Measurements from ENCODE around the gene NXPH3.
"Not testable (repeated sequence)": the region's sequence is repeated elsewhere in the genome, so short reads cannot be mapped to it uniquely, and the experiment has no call there.

The NXPH3 gene

DNA sequence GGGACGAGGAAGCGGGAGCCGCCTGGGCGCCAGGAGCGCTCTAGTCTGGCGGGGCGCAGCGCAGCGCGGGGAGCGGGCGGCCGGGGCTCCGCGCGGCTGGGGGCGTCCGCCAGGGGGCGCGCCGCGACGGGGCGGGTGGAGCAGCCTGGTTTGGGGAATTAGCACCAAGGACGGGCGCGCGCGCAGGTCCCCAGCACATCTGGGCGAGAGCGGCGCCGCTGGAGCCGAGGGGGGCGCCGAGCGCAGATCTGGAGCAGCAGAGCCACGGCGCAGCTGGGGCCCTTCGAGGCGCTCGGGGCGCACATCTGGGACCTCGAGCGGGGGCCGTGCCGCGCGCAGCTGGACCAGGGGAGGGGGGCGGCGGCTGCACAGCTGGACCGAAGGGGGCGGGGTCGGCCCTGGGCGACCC is at the start of gene NXPH3:
NXPH3 (plus strand) TSS at position 193 of the 409 bp plus-strand sequence. CDS start 349 bp downstream, outside the sequence.
- DNase-seq (ENCODE audit: low spot score) (no peak), FAIRE-seq (no peak)

DNA sequence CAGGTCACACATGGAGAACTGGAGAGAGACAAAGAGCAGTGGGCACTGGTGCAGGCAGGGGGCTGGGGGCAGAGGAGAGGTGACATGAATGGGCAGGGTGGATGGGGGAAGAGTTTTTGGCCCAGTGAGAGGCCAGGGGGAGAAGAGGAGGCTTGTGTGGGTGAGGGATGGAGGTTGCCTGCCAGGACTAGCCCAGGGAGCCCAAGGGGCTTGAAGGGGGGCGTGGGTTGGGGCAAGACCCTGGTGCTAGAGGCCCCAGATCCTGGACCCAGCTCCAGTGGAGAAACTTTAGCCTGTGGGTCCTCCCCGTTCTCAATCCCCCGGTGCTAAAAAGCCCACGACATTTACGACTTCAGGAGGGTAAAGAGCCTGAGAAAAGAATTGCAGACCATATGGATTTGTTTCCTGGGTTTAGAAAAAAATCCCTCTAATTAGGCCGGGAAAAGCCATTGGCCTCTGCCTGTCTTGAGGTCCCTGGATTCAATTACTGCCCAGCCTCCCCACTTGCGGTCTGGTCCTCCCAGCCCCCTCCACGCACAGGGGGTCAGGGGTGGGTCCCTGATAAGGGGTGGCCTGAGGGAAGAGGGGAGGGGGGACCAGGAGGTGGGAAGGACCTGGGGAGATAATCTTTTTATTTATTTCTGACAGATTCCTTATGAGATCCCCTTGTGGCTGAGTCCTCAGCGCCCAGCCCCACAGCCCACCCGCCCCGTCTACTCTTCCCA is 47.6 kb upstream of the NXPH3 start:
- FAIRE-seq, result no peak
- DNase-seq (ENCODE audit: low spot score), result no peak

- no peak for DNase-seq (ENCODE audit: low spot score)
- FAIRE-seq, result no peak
These were observed 46.7 kb upstream of the NXPH3 start for GRCh38 chr17:49528966-49529365.

GRCh38 chr17:49530118-49530517 is 45.6 kb upstream of the NXPH3 start:
- FAIRE-seq (no peak), DNase-seq (ENCODE audit: low spot score) (no peak)

- no peak for FAIRE-seq
These were observed 31.8 kb upstream of the NXPH3 start for GRCh38 chr17:49543860-49544259.

DNA sequence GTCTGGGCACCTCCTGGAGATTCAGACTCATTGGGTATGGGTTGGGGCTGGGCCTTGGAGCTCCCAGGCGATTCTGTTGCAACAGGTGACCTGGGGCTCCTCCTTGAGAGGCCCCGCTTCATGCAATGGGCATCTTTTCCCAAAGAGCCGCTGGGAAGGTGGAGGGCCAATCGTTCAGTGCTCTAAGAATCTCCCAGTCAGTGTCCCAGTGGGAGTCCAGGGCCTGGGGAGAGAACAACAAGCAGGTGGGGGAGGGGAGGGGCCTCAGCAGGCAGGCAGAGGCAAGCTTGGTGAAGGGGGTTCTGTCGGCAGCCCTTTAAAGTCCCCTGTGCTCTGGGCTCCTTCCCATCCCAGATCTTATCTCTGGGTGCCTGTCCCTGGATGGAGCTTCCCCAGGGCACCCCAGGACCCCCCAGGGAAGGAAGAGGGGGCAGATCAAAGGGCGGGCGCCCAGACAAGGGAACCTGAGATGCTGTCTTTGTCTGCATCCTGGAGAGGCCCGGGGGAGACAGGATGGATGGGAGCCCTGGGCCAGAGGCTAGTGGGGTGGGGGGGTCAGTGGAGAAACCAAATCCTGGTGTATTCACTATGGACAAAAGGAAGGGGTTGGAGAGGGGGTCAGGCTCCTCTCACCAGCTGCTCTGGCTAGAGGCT is 30.5 kb upstream of the NXPH3 start:
- DNase-seq (ENCODE audit: low spot score), result no peak
- no peak for FAIRE-seq

More at GRCh38 chr17:49543860-49544259, 31.8 kb upstream of the NXPH3 start:
- no peak for DNase-seq (ENCODE audit: low spot score)

- DNase-seq (ENCODE audit: low spot score), result no peak
- FAIRE-seq, result no peak
These were observed 29.7 kb upstream of the NXPH3 start for GRCh38 chr17:49545806-49546545.

- DNase-seq (ENCODE audit: low spot score) (no peak), FAIRE-seq (no peak)
These were observed 28.8 kb upstream of the NXPH3 start for GRCh38 chr17:49546546-49547535.

- DNase-seq (ENCODE audit: low spot score), result no peak
- no peak for FAIRE-seq
These were observed 28.1 kb upstream of the NXPH3 start for GRCh38 chr17:49547566-49547965.

DNA sequence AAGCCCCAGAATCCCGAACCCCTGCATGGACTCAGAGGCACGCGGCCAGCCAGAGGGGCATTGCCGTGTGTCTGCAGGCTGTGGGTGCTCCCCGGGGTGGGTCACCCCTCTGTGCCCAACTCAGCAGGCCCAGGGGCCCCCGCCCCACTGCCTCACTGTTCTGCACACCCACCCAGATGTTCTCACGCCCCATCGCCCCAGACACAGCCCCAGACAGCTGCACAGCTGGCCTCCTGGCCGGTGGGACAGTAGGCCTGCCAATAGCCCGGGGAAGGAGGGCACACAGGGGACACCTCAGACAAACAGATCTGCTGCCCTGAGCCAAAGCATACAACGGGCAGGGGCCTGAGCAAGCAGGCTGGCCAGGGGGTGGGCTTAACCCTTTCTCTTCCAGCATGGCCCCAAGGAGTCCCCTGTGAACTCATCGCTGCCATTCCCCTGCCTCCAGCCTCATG is 27.6 kb upstream of the NXPH3 start:
- FAIRE-seq (no peak), DNase-seq (ENCODE audit: low spot score) (no peak)

GRCh38 chr17:49548506-49549310 is 27.0 kb upstream of the NXPH3 start:
- FAIRE-seq (no peak), DNase-seq (ENCODE audit: low spot score) (no peak)

- DNase-seq (ENCODE audit: low spot score) (no peak), FAIRE-seq (no peak)
These were observed 26.4 kb upstream of the NXPH3 start for GRCh38 chr17:49549311-49549605.

DNA sequence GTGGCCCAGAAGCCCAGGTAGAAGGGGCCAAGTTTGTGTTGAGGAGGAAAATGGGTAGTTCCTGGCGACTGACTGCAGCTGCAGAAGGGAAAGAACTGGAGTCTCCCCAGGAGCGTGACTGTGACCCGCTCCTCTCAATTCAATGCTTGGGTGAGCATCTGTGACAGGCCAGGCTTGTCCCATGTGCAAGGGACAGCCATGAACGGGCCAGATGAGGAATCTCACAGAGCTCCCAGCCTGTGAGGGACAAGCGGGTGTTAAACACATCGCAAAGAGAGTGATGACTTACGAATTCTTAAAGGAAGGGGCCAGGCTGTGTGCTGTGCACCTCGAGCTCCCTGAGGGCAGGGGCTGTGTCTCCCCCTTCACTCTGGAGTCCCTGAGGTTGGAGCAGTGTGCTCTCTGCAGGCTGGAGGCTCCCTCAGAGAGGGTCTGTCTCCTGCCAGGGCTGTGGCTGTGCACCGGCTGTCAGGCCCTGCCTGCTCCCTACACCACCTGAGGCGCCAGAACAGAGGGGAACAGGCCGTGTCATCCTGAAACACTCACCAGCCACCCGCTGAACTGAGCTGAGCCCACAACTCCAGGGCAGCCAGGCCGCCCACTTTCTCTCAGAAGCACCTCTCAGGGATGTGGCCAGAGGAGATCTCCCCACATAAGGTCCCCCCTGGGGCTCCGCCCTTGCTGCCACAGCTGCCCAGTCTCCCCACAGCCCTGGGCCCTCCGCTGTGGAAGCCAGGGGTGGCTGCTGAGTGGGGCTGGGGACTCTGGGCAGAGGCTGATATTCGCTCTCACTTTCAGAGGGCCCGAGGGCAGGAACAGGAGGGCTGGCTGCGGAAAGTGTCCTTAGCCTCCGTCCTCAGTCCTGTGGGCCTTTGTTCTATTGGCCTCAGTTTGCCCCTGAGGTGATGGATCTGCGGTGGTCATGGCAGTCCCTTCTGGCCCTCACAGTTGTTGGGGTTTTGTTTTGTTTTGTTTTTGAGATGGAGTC is 25.7 kb upstream of the NXPH3 start:
- FAIRE-seq, result no peak
- no peak for DNase-seq (ENCODE audit: low spot score)

GRCh38 chr17:49550764-49551163 is 24.9 kb upstream of the NXPH3 start:
- not testable (repeated sequence) for FAIRE-seq

DNA sequence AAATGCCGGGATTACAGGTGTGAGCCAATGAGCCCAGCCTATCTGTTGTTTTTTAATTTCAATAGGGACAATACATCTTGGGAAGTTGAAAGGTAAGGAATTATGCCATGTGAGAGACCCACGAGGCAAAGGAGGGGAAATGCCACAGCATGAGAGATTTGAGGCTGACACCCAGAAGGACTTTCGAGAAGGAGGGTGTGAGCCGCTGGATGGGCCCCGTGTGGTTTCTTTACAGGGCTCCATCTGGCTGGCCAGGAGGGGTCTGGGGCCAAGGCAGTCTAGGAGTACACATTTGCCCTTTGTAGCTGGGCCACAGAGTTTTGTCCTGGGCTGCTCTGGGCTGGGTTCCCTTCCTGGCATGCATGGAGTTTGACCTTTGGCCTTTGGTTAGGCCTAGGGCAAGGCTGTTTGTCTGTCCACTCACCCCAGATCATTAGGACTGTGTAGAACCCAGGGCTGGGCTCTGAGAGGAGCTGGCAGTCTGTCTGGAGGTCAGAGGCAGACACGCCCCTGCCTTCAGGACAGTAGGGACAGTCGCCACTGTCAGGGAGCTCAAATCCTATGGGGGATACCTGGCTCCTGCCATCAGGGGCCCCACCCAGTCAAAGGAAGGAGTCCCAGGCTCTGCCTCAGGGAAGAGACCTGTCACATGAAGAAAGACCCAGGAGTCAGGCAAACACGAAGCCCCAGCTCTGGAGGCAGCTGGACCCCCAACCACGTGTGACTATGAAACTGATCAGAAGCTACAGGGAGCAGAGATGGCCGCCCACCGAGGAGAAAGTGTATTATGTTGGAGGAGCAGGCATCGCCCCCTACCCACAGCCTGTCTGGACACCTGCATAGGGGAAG is 24.2 kb upstream of the NXPH3 start:
- FAIRE-seq, result no peak
- no peak for DNase-seq (ENCODE audit: low spot score)

More at GRCh38 chr17:49550764-49551163, 24.9 kb upstream of the NXPH3 start:
- not testable (repeated sequence) for DNase-seq (ENCODE audit: low spot score)

GRCh38 chr17:49552070-49552751 is 23.5 kb upstream of the NXPH3 start:
- DNase-seq (ENCODE audit: low spot score) (no peak), FAIRE-seq (no peak)

DNA sequence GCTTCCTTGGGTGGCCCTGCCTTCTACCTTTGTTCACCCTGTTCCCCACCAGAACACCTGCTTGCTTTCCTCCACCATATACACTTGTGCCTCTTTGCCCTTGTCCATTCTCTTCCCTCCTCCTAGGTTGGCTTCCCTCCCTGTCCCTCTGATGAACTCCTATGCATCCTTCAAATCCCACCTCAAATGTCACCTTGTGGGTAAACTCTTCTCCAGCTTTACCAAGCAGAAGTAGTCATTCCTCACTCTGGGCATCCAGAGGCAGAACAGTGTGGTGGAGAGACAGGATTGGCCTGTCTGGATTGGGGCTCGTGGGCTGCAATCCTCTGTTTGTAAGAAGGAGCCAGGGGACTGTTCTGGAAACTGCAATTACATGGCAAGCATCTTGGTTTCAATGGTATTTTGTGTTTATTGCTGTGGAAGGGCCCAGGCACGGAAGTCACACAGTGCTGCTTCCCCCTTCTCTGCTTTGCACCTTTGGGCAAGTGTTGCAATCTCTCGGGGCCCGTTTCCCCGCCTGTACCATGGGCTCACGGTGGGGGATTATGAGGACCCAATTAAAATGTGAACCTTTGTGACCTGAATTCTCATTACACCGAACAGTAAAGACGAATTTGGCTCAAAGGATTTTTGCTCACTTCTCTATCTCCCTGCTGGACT is 21.9 kb upstream of the NXPH3 start:
- no peak for DNase-seq (ENCODE audit: low spot score)
- FAIRE-seq, result no peak
